OCI-LY3 (cell line): ENCODE results near the gene FKTN.

ENCODE experiments used
- H2AFZ ChIP-seq: fragments of 200-600, 300-600 bp; shearing (Covaris generic); 2 replicates; pipeline ENCODE4 v1.6.0; 2014; ENCODE audit warnings: antibody characterized with exemption, low read depth, low read length
- H3K27ac ChIP-seq: fragments of 200-600, 300-600 bp; sonication (generic); 2 replicates; pipeline ENCODE4 v1.5.1; 2014; ENCODE audit warnings: mild to moderate bottlenecking, low read length, moderate library complexity, mixed read lengths
- H3K27me3 ChIP-seq: fragments of 200-600, 300-600 bp; sonication (generic); 2 replicates; pipeline ENCODE4 v1.6.1; 2014; ENCODE audit warnings: low read depth, low read length, mixed read lengths
- H3K36me3 ChIP-seq: fragments of 200-600, 300-600 bp; sonication (generic); replicated peaks from 2 replicates; pipeline ENCODE3; 2014; ENCODE audit warnings: low read depth, low read length, mixed read lengths
- H3K4me1 ChIP-seq: fragments of 300-600, 200-600 bp; sonication (generic); 2 replicates; pipeline ENCODE4 v1.6.1; 2014; ENCODE audit warnings: low read length, mixed read lengths
- H3K4me2 ChIP-seq: fragments of 200-600, 300-600 bp; sonication (generic); 2 replicates; pipeline ENCODE4 v1.6.1; 2014; ENCODE audit warnings: low read length, mixed read lengths
- H3K4me3 ChIP-seq: fragments of 300-600, 200-600 bp; sonication (generic); 2 replicates; pipeline ENCODE4 v1.5.1; 2014; ENCODE audit warnings: antibody characterized with exemption, mild to moderate bottlenecking, low read length, moderate library complexity
- H3K79me2 ChIP-seq: fragments of 300-600, 200-600 bp; shearing (Covaris generic); 2 replicates; pipeline ENCODE4 v1.6.1; 2014; ENCODE audit warnings: mild to moderate bottlenecking, low read length, mixed read lengths
- H3K9ac ChIP-seq: fragments of 300-600, 200-600 bp; shearing (Covaris generic); 2 replicates; pipeline ENCODE4 v1.6.0; 2014; ENCODE audit warnings: mild to moderate bottlenecking, low read length, moderate library complexity
- H3K9me3 ChIP-seq: fragments of 200-600, 300-600 bp; shearing (Covaris generic); 2 replicates; pipeline ENCODE4 v1.6.1; 2014; ENCODE audit warnings: low read length, mixed read lengths; ENCODE audit not compliant: insufficient read depth
- H4K20me1 ChIP-seq: fragments of 200-600, 300-600 bp; sonication (generic); 2 replicates; pipeline ENCODE4 v1.6.1; 2016; ENCODE audit warnings: low read length, mixed read lengths; ENCODE audit not compliant: insufficient read depth
- EZH2phosphoT487 ChIP-seq: fragments of 200-600 bp; shearing (Covaris generic); IDR thresholded peaks from 2 replicates; pipeline ENCODE4 v1.6.1; 2018; ENCODE audit warnings: antibody characterized with exemption, mixed run types, low read depth
- TF ChIP-seq, protein P1 (sequence below): fragments of 200-600, 300-600 bp; sonication (generic); IDR thresholded peaks from 2 replicates; pipeline ENCODE4 v1.5.1; 2014; ENCODE audit warnings: antibody characterized with exemption, low read length, low read depth

Gene FKTN

DNA sequence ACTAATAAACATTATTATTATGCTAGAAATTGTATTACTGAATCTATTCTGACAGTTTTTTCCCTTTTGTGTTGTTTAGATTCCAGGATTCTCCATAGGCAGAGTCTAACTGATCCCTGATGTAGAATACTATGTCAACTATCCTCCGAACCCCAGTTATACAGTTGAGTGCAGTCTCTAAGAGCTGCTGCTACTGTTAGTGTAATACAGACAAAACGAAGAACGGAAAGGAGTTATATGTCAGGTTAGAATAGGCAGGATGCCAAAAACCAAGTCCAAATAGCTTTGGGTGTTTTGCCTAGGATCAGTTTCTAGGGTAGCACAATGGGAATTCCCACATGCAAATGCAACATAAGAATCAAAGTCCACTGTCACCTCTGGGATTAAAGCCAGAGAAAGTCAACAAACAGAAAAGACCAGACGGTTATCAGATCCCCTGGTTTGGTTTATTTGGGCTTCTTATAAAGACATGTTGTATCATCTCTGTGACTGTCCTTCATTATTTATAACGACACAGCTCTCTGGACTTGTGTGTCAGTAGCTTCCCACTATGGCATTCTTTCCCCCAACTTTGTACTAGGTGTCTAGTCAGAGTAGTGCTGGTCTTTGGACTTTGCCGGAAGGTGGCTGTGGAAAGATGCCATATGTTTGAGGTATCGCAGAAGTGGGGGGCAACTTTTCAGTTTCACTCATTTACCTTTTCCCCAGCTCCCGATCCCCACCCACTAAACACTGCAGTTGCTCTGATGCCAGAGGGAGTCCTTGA is 121.5 kb downstream of the FKTN start:
- no peak overlapping the region for H2AFZ ChIP-seq
- no peaks in the 10 kb centered on the region for H3K4me1 ChIP-seq
- no peaks in the 10 kb centered on the region for H3K9me3 ChIP-seq
- H3K27me3 ChIP-seq: no peaks in the 10 kb centered on the region
- H4K20me1 ChIP-seq: no peaks in the 10 kb centered on the region
- H3K4me3 ChIP-seq: no peak overlapping the region
- H3K79me2 ChIP-seq: no peaks in the 10 kb centered on the region
- no peak overlapping the region for H3K9ac ChIP-seq
- H3K27ac ChIP-seq: no peak overlapping the region
- TF ChIP-seq, protein P1, sequence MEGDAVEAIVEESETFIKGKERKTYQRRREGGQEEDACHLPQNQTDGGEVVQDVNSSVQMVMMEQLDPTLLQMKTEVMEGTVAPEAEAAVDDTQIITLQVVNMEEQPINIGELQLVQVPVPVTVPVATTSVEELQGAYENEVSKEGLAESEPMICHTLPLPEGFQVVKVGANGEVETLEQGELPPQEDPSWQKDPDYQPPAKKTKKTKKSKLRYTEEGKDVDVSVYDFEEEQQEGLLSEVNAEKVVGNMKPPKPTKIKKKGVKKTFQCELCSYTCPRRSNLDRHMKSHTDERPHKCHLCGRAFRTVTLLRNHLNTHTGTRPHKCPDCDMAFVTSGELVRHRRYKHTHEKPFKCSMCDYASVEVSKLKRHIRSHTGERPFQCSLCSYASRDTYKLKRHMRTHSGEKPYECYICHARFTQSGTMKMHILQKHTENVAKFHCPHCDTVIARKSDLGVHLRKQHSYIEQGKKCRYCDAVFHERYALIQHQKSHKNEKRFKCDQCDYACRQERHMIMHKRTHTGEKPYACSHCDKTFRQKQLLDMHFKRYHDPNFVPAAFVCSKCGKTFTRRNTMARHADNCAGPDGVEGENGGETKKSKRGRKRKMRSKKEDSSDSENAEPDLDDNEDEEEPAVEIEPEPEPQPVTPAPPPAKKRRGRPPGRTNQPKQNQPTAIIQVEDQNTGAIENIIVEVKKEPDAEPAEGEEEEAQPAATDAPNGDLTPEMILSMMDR: no peak
- no peak for TF ChIP-seq EZH2phosphoT487
- H3K36me3 ChIP-seq: no peaks in the 10 kb centered on the region
- H3K4me2 ChIP-seq: no peak overlapping the region

DNA sequence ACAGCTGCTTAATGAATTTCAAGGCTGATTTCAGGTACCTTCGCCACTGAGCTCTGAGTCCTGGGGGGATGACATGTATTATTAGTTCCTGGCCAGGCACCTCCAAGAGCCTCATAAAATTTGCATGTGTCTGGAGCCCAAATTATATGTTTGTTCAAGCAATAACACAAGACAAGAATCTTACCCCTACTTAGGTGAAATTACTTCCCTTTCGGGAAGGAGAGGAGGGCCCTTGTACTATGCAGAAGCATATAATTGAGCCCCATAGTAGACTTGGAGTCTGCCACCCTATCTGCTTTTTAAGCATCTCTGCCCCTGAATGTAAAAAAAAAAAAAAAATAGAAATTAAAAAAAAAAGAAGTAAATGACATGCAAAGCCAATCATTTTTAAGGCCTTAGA is 123.4 kb downstream of the FKTN start:
- H2AFZ ChIP-seq: no peak overlapping the region
- no peaks in the 10 kb centered on the region for H3K79me2 ChIP-seq
- H3K9ac ChIP-seq: no peak overlapping the region
- no peaks in the 10 kb centered on the region for H3K9me3 ChIP-seq
- H3K4me1 ChIP-seq: no peaks in the 10 kb centered on the region
- H3K27me3 ChIP-seq: no peaks in the 10 kb centered on the region
- TF ChIP-seq EZH2phosphoT487: no peak
- TF ChIP-seq, protein P1: no peak
- H3K27ac ChIP-seq: no peak overlapping the region
- H3K4me2 ChIP-seq: no peak overlapping the region
- no peaks in the 10 kb centered on the region for H3K36me3 ChIP-seq
- no peak overlapping the region for H3K4me3 ChIP-seq
- H4K20me1 ChIP-seq: no peaks in the 10 kb centered on the region

DNA sequence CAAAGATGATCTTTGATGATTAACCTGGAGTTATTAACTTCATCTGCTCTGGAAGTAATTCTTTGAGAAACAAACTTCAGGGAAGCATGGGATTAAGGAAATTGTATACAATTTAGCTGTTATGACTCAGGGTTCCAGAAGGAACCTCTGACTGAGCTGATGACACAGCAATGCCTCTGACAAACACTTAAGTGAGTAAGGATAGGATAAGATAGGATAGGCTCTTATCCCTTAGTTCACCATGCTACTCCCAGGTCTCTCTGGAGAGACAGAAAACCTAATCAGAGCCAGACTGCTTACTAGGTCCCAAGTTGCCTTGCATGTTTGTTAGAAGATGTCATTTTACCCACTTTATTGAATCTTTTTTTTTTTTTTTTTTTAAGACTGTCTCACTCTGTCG is 123.8 kb downstream of the FKTN start:
- TF ChIP-seq EZH2phosphoT487: no peak
- TF ChIP-seq, protein P1: no peak
- H3K9me3 ChIP-seq: no peaks in the 10 kb centered on the region
- no peaks in the 10 kb centered on the region for H3K79me2 ChIP-seq
- H3K27ac ChIP-seq: no peak overlapping the region
- H3K4me3 ChIP-seq: no peak overlapping the region
- H3K4me2 ChIP-seq: no peak overlapping the region
- no peaks in the 10 kb centered on the region for H3K36me3 ChIP-seq
- no peak overlapping the region for H2AFZ ChIP-seq
- H3K27me3 ChIP-seq: no peaks in the 10 kb centered on the region
- no peak overlapping the region for H3K9ac ChIP-seq
- H3K4me1 ChIP-seq: no peaks in the 10 kb centered on the region
- H4K20me1 ChIP-seq: no peaks in the 10 kb centered on the region

DNA sequence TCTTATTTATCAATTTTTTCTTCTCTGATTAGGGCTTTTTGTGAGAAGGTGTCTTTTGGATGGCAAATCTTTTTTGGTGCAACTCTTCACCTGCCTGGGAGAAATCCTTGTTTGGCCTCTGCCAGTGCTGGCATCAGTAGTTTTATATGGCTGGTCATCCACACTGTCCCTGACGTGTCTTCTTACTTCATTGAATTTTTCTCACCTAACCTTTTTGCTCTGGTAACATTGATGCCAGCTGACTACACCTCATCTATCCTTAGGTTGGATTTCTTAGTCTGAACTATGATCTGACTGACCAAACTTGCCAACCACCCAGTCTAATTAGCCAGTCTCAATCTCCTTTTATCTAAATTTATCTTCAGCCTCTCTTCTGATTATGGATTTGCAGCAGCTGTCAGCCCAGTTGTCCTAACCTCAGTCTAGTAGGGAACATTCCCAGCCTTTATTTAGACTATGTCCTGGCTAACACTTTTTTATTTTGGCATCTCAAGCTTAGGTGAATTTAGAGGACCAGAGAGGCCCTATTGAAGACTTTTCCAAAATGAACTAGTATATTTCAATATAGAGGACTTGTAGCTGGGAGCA is 125.9 kb downstream of the FKTN start:
- Histone ChIP-seq H3K9ac (no peak overlapping the region), H3K27ac (no peak overlapping the region), H3K9me3 (no peaks in the 10 kb centered on the region), H3K4me3 (no peak overlapping the region), H3K4me2 (no peak overlapping the region), H4K20me1 (no peaks in the 10 kb centered on the region), H3K4me1 (no peaks in the 10 kb centered on the region), H3K79me2 (no peaks in the 10 kb centered on the region), H3K27me3 (no peaks in the 10 kb centered on the region), H2AFZ (no peak overlapping the region), H3K36me3 (no peaks in the 10 kb centered on the region)
- no peak for TF ChIP-seq EZH2phosphoT487
- TF ChIP-seq, protein P1: no peak
